ENCODE results near the gene TMEM253. TPM values are rescaled to one million over a fixed set of nuclear protein-coding genes. Genes with fewer than 3 reads are reported as not detected.
A peak's percentile ranks its signal among the peaks of the same experiment; 100 is the strongest.

TMEM253 gene
- total RNA-seq (under 1 TPM; 0.50 to 0.72 TPM), polyA plus RNA-seq (ENCODE audit: insufficient read length in 2 of 2) (1 to 10 TPM in 1 of 2 donors, under 1 TPM in 1; 0.43 to 1.7 TPM)
- long read RNA-seq, donor 1, result 0 reads
- long read RNA-seq, donor 2, result 0 reads
- long read RNA-seq, donor 3, result 0 reads
- long read RNA-seq, donor 4, result 0 reads

- Histone ChIP-seq H3K9me3 (ENCODE audit: control insufficient read depth, insufficient read depth, low read length) (no peaks in the 10 kb centered on the region), H3K27ac (ENCODE audit: low read depth, low read length) (peak within 1 kb of the TSS; percentile 92), H3K4me3 (ENCODE audit: low read depth, low read length) (no peak within 1 kb of the TSS), H3K27me3 (ENCODE audit: control insufficient read depth, insufficient read depth, low read length) (no peaks in the 10 kb centered on the region), H3K4me1 (ENCODE audit: control insufficient read depth, insufficient read depth, low read length) (peaks cover 46% of the 10 kb centered on the region), H3K36me3 (ENCODE audit: control insufficient read depth, insufficient read depth, low read length) (no peaks in the 10 kb centered on the region)
- 100% methylated on average over 2 of the region's 5 CpGs for WGBS (ENCODE audit: insufficient coverage)
- no peak for DNase-seq (ENCODE audit: low read depth in 4 of 6, low spot score in 6 of 6)
Measured at GRCh38 chr14:21100931-21101330, at the start of gene TMEM253. Gene TMEM253 (plus strand): TSS chr14:21101066. CDS start chr14:21101344, 278 bp downstream.

- peaks cover 4% of the 10 kb centered on the region for H3K4me1 ChIP-seq (ENCODE audit: control insufficient read depth, insufficient read depth, low read length)
- no peak overlapping the region for H3K27ac ChIP-seq (ENCODE audit: low read depth, low read length)
- H3K36me3 ChIP-seq (ENCODE audit: control insufficient read depth, insufficient read depth, low read length), result no peaks in the 10 kb centered on the region
- H3K27me3 ChIP-seq (ENCODE audit: control insufficient read depth, insufficient read depth, low read length), result no peaks in the 10 kb centered on the region
- WGBS (ENCODE audit: insufficient coverage), result 93% methylated on average over 14 of the region's 20 CpGs
- H3K9me3 ChIP-seq (ENCODE audit: control insufficient read depth, insufficient read depth, low read length), result no peaks in the 10 kb centered on the region
- H3K4me3 ChIP-seq (ENCODE audit: low read depth, low read length), result no peak overlapping the region
- no peak for DNase-seq (ENCODE audit: low read depth in 4 of 6, low spot score in 6 of 6)
Measured at GRCh38 chr14:21053184-21054122, 47.4 kb upstream of the TMEM253 start.

GRCh38 chr14:21054123-21054767 is 46.6 kb upstream of the TMEM253 start:
- Histone ChIP-seq H3K4me3 (ENCODE audit: low read depth, low read length) (no peak overlapping the region), H3K27me3 (ENCODE audit: control insufficient read depth, insufficient read depth, low read length) (no peaks in the 10 kb centered on the region), H3K27ac (ENCODE audit: low read depth, low read length) (no peak overlapping the region), H3K9me3 (ENCODE audit: control insufficient read depth, insufficient read depth, low read length) (no peaks in the 10 kb centered on the region), H3K4me1 (ENCODE audit: control insufficient read depth, insufficient read depth, low read length) (peaks cover 4% of the 10 kb centered on the region), H3K36me3 (ENCODE audit: control insufficient read depth, insufficient read depth, low read length) (no peaks in the 10 kb centered on the region)
- DNase-seq (ENCODE audit: low read depth in 4 of 6, low spot score in 6 of 6), result no peak
- WGBS (ENCODE audit: insufficient coverage), result no CpG with 5 or more reads among the region's 3 CpGs

GRCh38 chr14:21054768-21055145 is 46.1 kb upstream of the TMEM253 start:
- Histone ChIP-seq H3K9me3 (ENCODE audit: control insufficient read depth, insufficient read depth, low read length) (no peaks in the 10 kb centered on the region), H3K4me1 (ENCODE audit: control insufficient read depth, insufficient read depth, low read length) (peaks cover 4% of the 10 kb centered on the region), H3K36me3 (ENCODE audit: control insufficient read depth, insufficient read depth, low read length) (no peaks in the 10 kb centered on the region), H3K27me3 (ENCODE audit: control insufficient read depth, insufficient read depth, low read length) (no peaks in the 10 kb centered on the region), H3K4me3 (ENCODE audit: low read depth, low read length) (no peak overlapping the region), H3K27ac (ENCODE audit: low read depth, low read length) (no peak overlapping the region)
- DNase-seq (ENCODE audit: low read depth in 4 of 6, low spot score in 6 of 6), result no peak
- WGBS (ENCODE audit: insufficient coverage), result no CpG with 5 or more reads among the region's 4 CpGs

GRCh38 chr14:21055432-21056117 is 45.3 kb upstream of the TMEM253 start:
- 50% methylated on average over 4 of the region's 5 CpGs for WGBS (ENCODE audit: insufficient coverage)
- no peak overlapping the region for H3K27ac ChIP-seq (ENCODE audit: low read depth, low read length)
- H3K9me3 ChIP-seq (ENCODE audit: control insufficient read depth, insufficient read depth, low read length), result no peaks in the 10 kb centered on the region
- no peak overlapping the region for H3K4me3 ChIP-seq (ENCODE audit: low read depth, low read length)
- H3K36me3 ChIP-seq (ENCODE audit: control insufficient read depth, insufficient read depth, low read length), result no peaks in the 10 kb centered on the region
- peaks cover 7% of the 10 kb centered on the region for H3K4me1 ChIP-seq (ENCODE audit: control insufficient read depth, insufficient read depth, low read length)
- H3K27me3 ChIP-seq (ENCODE audit: control insufficient read depth, insufficient read depth, low read length), result no peaks in the 10 kb centered on the region
- DNase-seq (ENCODE audit: low read depth in 4 of 6, low spot score in 6 of 6), result no peak

- WGBS (ENCODE audit: insufficient coverage), result 77% methylated on average over 5 of the region's 10 CpGs
Measured at GRCh38 chr14:21056520-21057163, 44.2 kb upstream of the TMEM253 start.

GRCh38 chr14:21057803-21058675 is 42.8 kb upstream of the TMEM253 start, which contains the start of gene RNASE8:
Gene RNASE8 (plus strand): TSS chr14:21057822. CDS start chr14:21057893, 71 bp downstream.
- Histone ChIP-seq H3K4me3 (ENCODE audit: low read depth, low read length) (no peak within 1 kb of the TSS), H3K4me1 (ENCODE audit: control insufficient read depth, insufficient read depth, low read length) (peaks cover 7% of the 10 kb centered on the region), H3K27me3 (ENCODE audit: control insufficient read depth, insufficient read depth, low read length) (no peaks in the 10 kb centered on the region), H3K36me3 (ENCODE audit: control insufficient read depth, insufficient read depth, low read length) (no peaks in the 10 kb centered on the region), H3K9me3 (ENCODE audit: control insufficient read depth, insufficient read depth, low read length) (no peaks in the 10 kb centered on the region), H3K27ac (ENCODE audit: low read depth, low read length) (no peak within 1 kb of the TSS)
- no peak for DNase-seq (ENCODE audit: low read depth in 4 of 6, low spot score in 6 of 6)
- WGBS (ENCODE audit: insufficient coverage), result 76% methylated on average over 8 of the region's 8 CpGs

More at GRCh38 chr14:21056520-21057163, 44.2 kb upstream of the TMEM253 start:
- DNase-seq (ENCODE audit: low read depth in 4 of 6, low spot score in 6 of 6), result peak in 1 of 6 donors; percentile 36
- Histone ChIP-seq H3K4me1 (ENCODE audit: control insufficient read depth, insufficient read depth, low read length) (peaks cover 7% of the 10 kb centered on the region), H3K36me3 (ENCODE audit: control insufficient read depth, insufficient read depth, low read length) (no peaks in the 10 kb centered on the region), H3K4me3 (ENCODE audit: low read depth, low read length) (no peak overlapping the region), H3K27ac (ENCODE audit: low read depth, low read length) (no peak overlapping the region), H3K9me3 (ENCODE audit: control insufficient read depth, insufficient read depth, low read length) (no peaks in the 10 kb centered on the region), H3K27me3 (ENCODE audit: control insufficient read depth, insufficient read depth, low read length) (no peaks in the 10 kb centered on the region)

GRCh38 chr14:21058903-21059302 is 42.0 kb upstream of the TMEM253 start:
- peaks cover 7% of the 10 kb centered on the region for H3K4me1 ChIP-seq (ENCODE audit: control insufficient read depth, insufficient read depth, low read length)
- no peak overlapping the region for H3K4me3 ChIP-seq (ENCODE audit: low read depth, low read length)
- 83% methylated on average over 5 of the region's 5 CpGs for WGBS (ENCODE audit: insufficient coverage)
- no peak for DNase-seq (ENCODE audit: low read depth in 4 of 6, low spot score in 6 of 6)
- no peaks in the 10 kb centered on the region for H3K36me3 ChIP-seq (ENCODE audit: control insufficient read depth, insufficient read depth, low read length)
- no peaks in the 10 kb centered on the region for H3K27me3 ChIP-seq (ENCODE audit: control insufficient read depth, insufficient read depth, low read length)
- H3K27ac ChIP-seq (ENCODE audit: low read depth, low read length), result no peak overlapping the region
- H3K9me3 ChIP-seq (ENCODE audit: control insufficient read depth, insufficient read depth, low read length), result no peaks in the 10 kb centered on the region

All from spinal cord (tissue), 10 donors.